HepG2 (cell line): ENCODE data around the gene RFXANK. TPM values are rescaled to one million over a fixed set of nuclear protein-coding genes. Genes with fewer than 3 reads are reported as not detected.

Source experiments
- ARNTL ChIP-seq: sonication (generic); formaldehyde crosslinking; IDR thresholded peaks from 2 replicates; pipeline ENCODE4 v1.4.0; 2020; ENCODE audit warnings: mild to moderate bottlenecking, missing genetic modification reagents
- BRF2 ChIP-seq: sonication (generic); formaldehyde crosslinking; IDR thresholded peaks from 2 replicates; pipeline ENCODE4 v1.8.1; 2022; ENCODE audit warnings: mild to moderate bottlenecking, missing genetic modification reagents
- HDAC1 ChIP-seq: sonication (generic); formaldehyde crosslinking; IDR thresholded peaks from 2 replicates; pipeline ENCODE4 v1.5.1; 2020; ENCODE audit warnings: mild to moderate bottlenecking, missing genetic modification reagents
- HNRNPK ChIP-seq: fragments of 200-400 bp; formaldehyde crosslinking; IDR thresholded peaks from 2 replicates; pipeline ENCODE4 v1.6.1; 2018; ENCODE audit warnings: low read length, low read depth, moderate library complexity, mild to moderate bottlenecking; ENCODE audit not compliant: poor library complexity, severe bottlenecking
- REST ChIP-seq, 2 experiments: IDR thresholded peaks; 2 replicates each; pipeline ENCODE4 v1.6.1; 2011 to 2012; ENCODE audit warnings: low read length in 2 of 2, borderline replicate concordance in 1 of 2, low read depth in 1 of 2, mild to moderate bottlenecking in 1 of 2, moderate library complexity in 1 of 2
- TMF1 ChIP-seq: sonication (generic); formaldehyde crosslinking; IDR thresholded peaks from 2 replicates; pipeline ENCODE4 v1.8.1; 2022; ENCODE audit warnings: low read depth, missing genetic modification reagents
- ZNF121 ChIP-seq: sonication (generic); formaldehyde crosslinking; IDR thresholded peaks from 2 replicates; pipeline ENCODE4 v1.5.0; 2020; ENCODE audit warnings: mild to moderate bottlenecking, missing genetic modification reagents
- ZNF33A ChIP-seq: sonication (generic); formaldehyde crosslinking; IDR thresholded peaks from 2 replicates; pipeline ENCODE4 v1.5.1; 2020; ENCODE audit warnings: missing genetic modification reagents, mild to moderate bottlenecking, moderate library complexity, borderline replicate concordance
- polyA plus RNA-seq, 8 experiments: library from polyadenylated mRNA; depleted of rRNA in 3 of 8; stranded (reverse) in 7 of 8; unstranded in 1 of 8; fragments of >200 nt; fragmentation: Illumina TruSeq in 4 of 8; extraction: Trizol in 4 of 8; gene quantifications; 2 replicates each; pipeline versions ENCODE4 v1.2.1 to v1.2.3, GENCODE V29; 2011 to 2016; ENCODE audit warnings: low read depth in 4 of 8, missing spikeins in 1 of 8, mixed read lengths in 1 of 8; ENCODE audit not compliant: insufficient read depth in 1 of 8
- total RNA-seq, 5 experiments: library from RNA; depleted of rRNA; stranded (reverse); fragments of >200 nt; fragmentation: Illumina TruSeq; extraction: Trizol; gene quantifications; 2 replicates each; pipeline ENCODE4 v1.2.3, GENCODE V29; 2016; ENCODE audit warnings: low read depth in 1 of 5
- TF ChIP-seq, protein P1 (sequence below): sonication (generic); formaldehyde crosslinking; IDR thresholded peaks from 2 replicates; pipeline ENCODE4 v1.4.0; 2020; ENCODE audit warnings: mild to moderate bottlenecking, missing genetic modification reagents
- TF ChIP-seq, protein P2 (sequence below): sonication (generic); formaldehyde crosslinking; IDR thresholded peaks from 2 replicates; pipeline ENCODE4 v1.5.1; 2020; ENCODE audit warnings: mild to moderate bottlenecking, missing genetic modification reagents, moderate library complexity
- TF ChIP-seq, protein P3 (sequence below): sonication (generic); formaldehyde crosslinking; IDR thresholded peaks from 2 replicates; pipeline ENCODE4 v1.8.0; 2022; ENCODE audit warnings: mild to moderate bottlenecking, missing genetic modification reagents, borderline replicate concordance

Gene RFXANK
- total and polyA plus RNA-seq, 2 of the 13 experiments (the other 11 are each of a cell fraction or from before 2014, with no cell fraction given): 49.9 to 80.7 TPM

GRCh38 chr19:19224852-19225494 lies 32.9 kb downstream of the RFXANK start (continued):
- TF ChIP-seq, protein P1, sequence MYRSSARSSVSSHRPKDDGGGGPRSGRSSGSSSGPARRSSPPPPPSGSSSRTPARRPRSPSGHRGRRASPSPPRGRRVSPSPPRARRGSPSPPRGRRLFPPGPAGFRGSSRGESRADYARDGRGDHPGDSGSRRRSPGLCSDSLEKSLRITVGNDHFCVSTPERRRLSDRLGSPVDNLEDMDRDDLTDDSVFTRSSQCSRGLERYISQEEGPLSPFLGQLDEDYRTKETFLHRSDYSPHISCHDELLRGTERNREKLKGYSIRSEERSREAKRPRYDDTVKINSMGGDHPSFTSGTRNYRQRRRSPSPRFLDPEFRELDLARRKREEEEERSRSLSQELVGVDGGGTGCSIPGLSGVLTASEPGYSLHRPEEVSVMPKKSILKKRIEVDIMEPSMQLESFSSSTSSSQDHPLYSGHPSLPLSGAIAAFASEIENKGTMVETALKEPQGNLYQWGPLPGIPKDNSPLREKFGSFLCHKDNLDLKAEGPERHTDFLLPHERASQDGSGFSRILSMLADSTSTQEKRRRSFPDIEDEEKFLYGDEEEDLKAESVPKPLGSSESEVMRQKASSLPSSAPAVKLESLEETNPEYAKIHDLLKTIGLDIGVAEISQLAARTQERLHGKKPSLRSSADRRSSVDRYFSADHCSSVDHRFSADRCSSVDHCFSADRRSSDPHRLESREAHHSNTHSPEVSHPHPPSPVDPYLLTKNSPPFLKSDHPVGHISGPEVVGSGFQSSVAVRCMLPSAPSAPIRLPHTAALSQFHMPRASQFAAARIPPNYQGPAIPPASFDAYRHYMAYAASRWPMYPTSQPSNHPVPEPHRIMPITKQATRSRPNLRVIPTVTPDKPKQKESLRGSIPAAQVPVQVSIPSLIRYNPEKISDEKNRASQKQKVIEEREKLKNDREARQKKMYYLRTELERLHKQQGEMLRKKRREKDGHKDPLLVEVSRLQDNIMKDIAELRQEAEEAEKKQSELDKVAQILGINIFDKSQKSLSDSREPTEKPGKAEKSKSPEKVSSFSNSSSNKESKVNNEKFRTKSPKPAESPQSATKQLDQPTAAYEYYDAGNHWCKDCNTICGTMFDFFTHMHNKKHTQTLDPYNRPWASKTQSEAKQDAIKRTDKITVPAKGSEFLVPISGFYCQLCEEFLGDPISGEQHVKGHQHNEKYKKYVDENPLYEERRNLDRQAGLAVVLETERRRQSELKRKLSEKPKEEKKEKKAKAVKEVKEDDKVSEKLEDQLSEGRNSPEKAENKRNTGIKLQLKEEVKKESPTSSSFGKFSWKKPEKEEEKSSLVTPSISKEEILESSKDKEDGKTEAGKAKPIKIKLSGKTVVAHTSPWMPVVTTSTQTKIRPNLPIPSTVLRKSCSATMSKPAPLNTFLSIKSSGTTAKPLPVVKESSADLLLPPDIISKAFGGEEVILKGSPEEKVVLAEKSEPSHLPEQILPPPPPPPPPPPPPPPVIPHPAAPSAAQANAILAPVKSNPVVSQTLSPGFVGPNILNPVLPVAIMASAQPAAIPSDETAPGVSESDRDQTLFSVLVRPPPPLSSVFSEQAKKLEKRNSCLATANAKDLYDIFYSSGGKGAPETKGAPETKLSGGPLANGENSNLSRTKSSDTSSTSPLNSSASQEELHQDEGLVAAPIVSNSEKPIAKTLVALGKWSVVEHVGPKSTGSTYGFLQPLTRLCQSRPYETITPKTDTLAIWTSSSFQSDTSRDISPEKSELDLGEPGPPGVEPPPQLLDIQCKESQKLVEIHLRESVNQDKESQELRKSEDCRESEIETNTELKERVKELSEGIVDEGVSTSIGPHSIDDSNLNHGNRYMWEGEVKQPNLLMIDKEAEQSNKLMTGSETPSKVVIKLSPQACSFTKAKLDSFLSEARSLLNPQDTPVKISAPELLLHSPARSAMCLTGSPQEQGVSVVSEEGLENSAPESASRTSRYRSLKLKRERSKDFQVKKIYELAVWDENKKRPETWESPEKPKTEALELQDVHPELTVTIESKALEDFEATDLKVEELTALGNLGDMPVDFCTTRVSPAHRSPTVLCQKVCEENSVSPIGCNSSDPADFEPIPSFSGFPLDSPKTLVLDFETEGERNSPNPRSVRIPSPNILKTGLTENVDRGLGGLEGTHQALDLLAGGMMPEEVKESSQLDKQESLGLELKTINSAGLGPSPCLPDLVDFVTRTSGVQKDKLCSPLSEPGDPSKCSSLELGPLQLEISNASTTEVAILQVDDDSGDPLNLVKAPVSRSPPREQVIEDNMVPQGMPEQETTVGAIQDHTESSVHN (CRISPR knock-in tag): no peak; the same call in 1 of the 2 replicates
- TF ChIP-seq, protein P2, sequence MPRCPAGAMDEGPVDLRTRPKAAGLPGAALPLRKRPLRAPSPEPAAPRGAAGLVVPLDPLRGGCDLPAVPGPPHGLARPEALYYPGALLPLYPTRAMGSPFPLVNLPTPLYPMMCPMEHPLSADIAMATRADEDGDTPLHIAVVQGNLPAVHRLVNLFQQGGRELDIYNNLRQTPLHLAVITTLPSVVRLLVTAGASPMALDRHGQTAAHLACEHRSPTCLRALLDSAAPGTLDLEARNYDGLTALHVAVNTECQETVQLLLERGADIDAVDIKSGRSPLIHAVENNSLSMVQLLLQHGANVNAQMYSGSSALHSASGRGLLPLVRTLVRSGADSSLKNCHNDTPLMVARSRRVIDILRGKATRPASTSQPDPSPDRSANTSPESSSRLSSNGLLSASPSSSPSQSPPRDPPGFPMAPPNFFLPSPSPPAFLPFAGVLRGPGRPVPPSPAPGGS (CRISPR knock-in tag): peak; percentile 76; the same call in 1 of the 2 replicates
- TF ChIP-seq ZNF33A (CRISPR knock-in tag) (no peak), REST (IDR thresholded peaks at IDR 0.05; ENCODE audit: borderline replicate concordance in 1 of 2, low read depth in 1 of 2, low read length in 2 of 2) (no peak), TMF1 (CRISPR knock-in tag) (no peak), HDAC1 (CRISPR knock-in tag) (peak; percentile 59; the same call in 1 of the 2 replicates), BRF2 (no peak), ARNTL (peak; percentile 69; the same call in 1 of the 2 replicates), HNRNPK (no peak), ZNF121 (peak; percentile 61; the same call in 1 of the 2 replicates)
- TF ChIP-seq, protein P3, sequence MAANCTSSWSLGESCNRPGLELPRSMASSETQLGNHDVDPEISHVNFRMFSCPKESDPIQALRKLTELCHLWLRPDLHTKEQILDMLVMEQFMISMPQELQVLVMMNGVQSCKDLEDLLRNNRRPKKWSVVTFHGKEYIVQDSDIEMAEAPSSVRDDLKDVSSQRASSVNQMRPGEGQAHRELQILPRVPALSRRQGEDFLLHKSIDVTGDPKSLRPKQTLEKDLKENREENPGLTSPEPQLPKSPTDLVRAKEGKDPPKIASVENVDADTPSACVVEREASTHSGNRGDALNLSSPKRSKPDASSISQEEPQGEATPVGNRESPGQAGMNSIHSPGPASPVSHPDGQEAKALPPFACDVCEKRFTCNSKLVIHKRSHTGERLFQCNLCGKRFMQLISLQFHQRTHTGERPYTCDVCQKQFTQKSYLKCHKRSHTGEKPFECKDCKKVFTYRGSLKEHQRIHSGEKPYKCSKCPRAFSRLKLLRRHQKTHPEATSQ: no peak
